Muscle of arm (tissue), 14 donors: ENCODE data around the gene ALKBH7. TPM values are rescaled to one million over a fixed set of nuclear protein-coding genes. Genes with fewer than 3 reads are reported as not detected.
A peak's percentile ranks its signal among the peaks of the same experiment; 100 is the strongest.
"Not testable (repeated sequence)": the region's sequence is repeated elsewhere in the genome, so short reads cannot be mapped to it uniquely, and the experiment has no call there.

Experiments used
- DNase-seq: peaks from one replicate; pipeline ENCODE4 v3.0.0-alpha.2; 2013
- long read RNA-seq, 11 donors: transcript quantifications; one replicate each; lab custom pipeline, GENCODE V29; 2026
- polyA plus RNA-seq, 12 donors: library from polyadenylated mRNA; unstranded; fragments of 120-200 nt; gene quantifications; one replicate each; pipeline ENCODE4 v1.2.1, GENCODE V29; 2013; ENCODE audit not compliant: insufficient read length in 12 of 12

ALKBH7 gene, protein sequence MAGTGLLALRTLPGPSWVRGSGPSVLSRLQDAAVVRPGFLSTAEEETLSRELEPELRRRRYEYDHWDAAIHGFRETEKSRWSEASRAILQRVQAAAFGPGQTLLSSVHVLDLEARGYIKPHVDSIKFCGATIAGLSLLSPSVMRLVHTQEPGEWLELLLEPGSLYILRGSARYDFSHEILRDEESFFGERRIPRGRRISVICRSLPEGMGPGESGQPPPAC
- polyA plus RNA-seq: 100 to 1,000 TPM in 2 of 12 donors, 10 to 100 TPM in 9, not detected in 1; 35.2 to 126 (median 63.2) TPM
- long read RNA-seq, donor 1, transcript ALKBH7-201 (4 exons, 1,332 nt): major isoform, 132 of 162 reads
- long read RNA-seq, donor 1, partial matches to known transcripts: 29 of 162 reads
- long read RNA-seq, donor 1, other reads (novel, unspliced or antisense): 0 of 162 reads
- long read RNA-seq, donor 2, transcript ALKBH7-201 (4 exons, 1,332 nt): major isoform, 98 of 116 reads
- long read RNA-seq, donor 2, transcript ALKBH7-202 (4 exons, 603 nt): minor isoform, 5 of 116 reads
- long read RNA-seq, donor 2, partial matches to known transcripts: 13 of 116 reads
- long read RNA-seq, donor 2, other reads (novel, unspliced or antisense): 0 of 116 reads
- long read RNA-seq, donor 3, transcript ALKBH7-201 (4 exons, 1,332 nt): major isoform, 62 of 69 reads
- long read RNA-seq, donor 3, partial matches to known transcripts: 7 of 69 reads
- long read RNA-seq, donor 3, other reads (novel, unspliced or antisense): 0 of 69 reads
- long read RNA-seq, donor 4, transcript ALKBH7-201 (4 exons, 1,332 nt): major isoform, 42 of 55 reads
- long read RNA-seq, donor 4, partial matches to known transcripts: 13 of 55 reads
- long read RNA-seq, donor 4, other reads (novel, unspliced or antisense): 0 of 55 reads
- long read RNA-seq, donor 5, transcript ALKBH7-201 (4 exons, 1,332 nt): major isoform, 154 of 194 reads
- long read RNA-seq, donor 5, transcript ALKBH7-202 (4 exons, 603 nt): minor isoform, 6 of 194 reads
- long read RNA-seq, donor 5, partial matches to known transcripts: 33 of 194 reads
- long read RNA-seq, donor 5, other reads (novel, unspliced or antisense): 0 of 194 reads
- long read RNA-seq, donor 6, transcript ALKBH7-201 (4 exons, 1,332 nt): major isoform, 69 of 76 reads
- long read RNA-seq, donor 6, partial matches to known transcripts: 6 of 76 reads
- long read RNA-seq, donor 6, other reads (novel, unspliced or antisense): 0 of 76 reads
- long read RNA-seq, donor 7, transcript ALKBH7-201 (4 exons, 1,332 nt): major isoform, 75 of 82 reads
- long read RNA-seq, donor 7, partial matches to known transcripts: 7 of 82 reads
- long read RNA-seq, donor 7, other reads (novel, unspliced or antisense): 0 of 82 reads
- long read RNA-seq, donor 8, transcript ALKBH7-201 (4 exons, 1,332 nt): major isoform, 177 of 223 reads
- long read RNA-seq, donor 8, transcript ALKBH7-202 (4 exons, 603 nt): minor isoform, 6 of 223 reads
- long read RNA-seq, donor 8, partial matches to known transcripts: 34 of 223 reads
- long read RNA-seq, donor 8, other reads (novel, unspliced or antisense): 5 of 223 reads
- long read RNA-seq, donor 9, transcript ALKBH7-201 (4 exons, 1,332 nt): major isoform, 76 of 92 reads
- long read RNA-seq, donor 9, partial matches to known transcripts: 12 of 92 reads
- long read RNA-seq, donor 9, other reads (novel, unspliced or antisense): 0 of 92 reads
- long read RNA-seq, donor 10, transcript ALKBH7-201 (4 exons, 1,332 nt): major isoform, 145 of 182 reads
- long read RNA-seq, donor 10, transcript ALKBH7-202 (4 exons, 603 nt): minor isoform, 5 of 182 reads
- long read RNA-seq, donor 10, partial matches to known transcripts: 31 of 182 reads
- long read RNA-seq, donor 10, other reads (novel, unspliced or antisense): 0 of 182 reads
- long read RNA-seq, donor 11, transcript ALKBH7-201 (4 exons, 1,332 nt): major isoform, 93 of 108 reads
- long read RNA-seq, donor 11, partial matches to known transcripts: 14 of 108 reads
- long read RNA-seq, donor 11, other reads (novel, unspliced or antisense): 0 of 108 reads

DNA sequence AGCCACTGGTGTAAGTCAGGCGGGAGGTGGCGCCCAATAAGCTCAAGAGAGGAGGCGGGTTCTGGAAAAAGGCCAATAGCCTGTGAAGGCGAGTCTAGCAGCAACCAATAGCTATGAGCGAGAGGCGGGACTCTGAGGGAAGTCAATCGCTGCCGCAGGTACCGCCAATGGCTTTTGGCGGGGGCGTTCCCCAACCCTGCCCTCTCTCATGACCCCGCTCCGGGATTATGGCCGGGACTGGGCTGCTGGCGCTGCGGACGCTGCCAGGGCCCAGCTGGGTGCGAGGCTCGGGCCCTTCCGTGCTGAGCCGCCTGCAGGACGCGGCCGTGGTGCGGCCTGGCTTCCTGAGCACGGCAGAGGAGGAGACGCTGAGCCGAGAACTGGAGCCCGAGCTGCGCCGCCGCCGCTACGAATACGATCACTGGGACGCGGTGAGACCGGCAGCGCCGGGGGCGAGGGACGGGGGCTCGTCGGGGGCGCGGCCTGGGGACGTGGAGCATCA is at the start of gene ALKBH7:
Gene ALKBH7 (plus strand): TSS at position 201 of the 502 bp plus-strand sequence. CDS start 27 bp downstream, at position 228.
- DNase-seq: peak; percentile 100

DNA sequence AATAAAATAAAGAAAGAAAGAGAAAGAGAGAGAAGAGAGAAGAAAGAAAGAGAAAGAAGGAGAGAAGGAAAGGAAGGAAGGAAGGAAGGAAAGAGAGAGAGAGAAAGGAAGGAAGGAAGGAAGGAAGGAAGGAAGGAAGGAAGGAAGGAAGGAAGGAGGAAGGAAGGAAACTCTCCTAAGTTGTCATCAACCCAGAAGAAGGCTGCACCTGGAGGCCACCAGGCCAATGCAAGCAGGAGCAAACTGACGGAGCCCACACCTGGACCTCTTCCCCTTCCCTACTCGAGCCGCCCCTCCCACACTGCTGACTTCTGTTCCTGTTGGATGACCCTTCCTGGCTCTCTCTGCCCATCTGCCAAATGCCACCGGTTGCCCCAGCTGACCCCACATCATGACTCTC is 47.8 kb upstream of the ALKBH7 start:
- DNase-seq: no peak

DNA sequence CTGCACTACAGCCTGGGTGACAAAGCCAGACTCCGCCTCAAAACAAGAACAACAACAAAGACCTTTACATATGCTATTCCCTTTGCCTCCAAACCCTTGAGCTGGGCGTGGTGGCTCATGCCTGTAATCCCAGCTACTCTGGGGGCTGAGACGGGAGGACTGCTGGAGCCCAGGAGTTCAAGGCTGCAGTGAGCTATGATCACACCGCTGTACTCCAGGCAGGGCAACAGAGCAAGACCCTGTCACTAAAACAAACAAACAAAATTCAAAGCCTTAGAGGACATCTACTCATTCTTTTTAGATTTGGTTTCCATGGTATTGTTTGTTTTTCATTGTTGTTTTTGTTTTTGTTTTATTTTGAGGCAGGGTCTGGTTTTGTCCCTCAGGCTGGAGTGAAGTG is 47.0 kb upstream of the ALKBH7 start:
- no peak for DNase-seq

DNA sequence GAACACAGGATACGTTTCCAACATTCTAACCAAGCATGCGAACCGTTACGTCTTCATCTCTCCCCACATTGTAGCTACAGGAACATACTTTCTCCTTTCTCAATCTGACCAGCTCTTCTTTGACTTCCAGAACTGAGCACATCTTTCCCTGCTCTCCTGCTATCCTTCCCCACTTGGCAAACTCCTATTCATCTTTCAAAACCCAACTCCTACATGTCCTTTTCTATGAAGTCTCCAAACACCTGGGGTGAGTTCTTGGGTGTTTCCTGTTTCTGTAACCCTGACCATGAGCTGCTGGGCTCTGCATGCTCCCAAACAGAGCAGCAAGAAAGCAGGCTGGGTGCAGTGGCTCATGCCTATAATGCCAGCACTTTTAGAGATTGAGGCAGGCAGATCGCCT is 45.8 kb upstream of the ALKBH7 start:
- no peak for DNase-seq

DNA sequence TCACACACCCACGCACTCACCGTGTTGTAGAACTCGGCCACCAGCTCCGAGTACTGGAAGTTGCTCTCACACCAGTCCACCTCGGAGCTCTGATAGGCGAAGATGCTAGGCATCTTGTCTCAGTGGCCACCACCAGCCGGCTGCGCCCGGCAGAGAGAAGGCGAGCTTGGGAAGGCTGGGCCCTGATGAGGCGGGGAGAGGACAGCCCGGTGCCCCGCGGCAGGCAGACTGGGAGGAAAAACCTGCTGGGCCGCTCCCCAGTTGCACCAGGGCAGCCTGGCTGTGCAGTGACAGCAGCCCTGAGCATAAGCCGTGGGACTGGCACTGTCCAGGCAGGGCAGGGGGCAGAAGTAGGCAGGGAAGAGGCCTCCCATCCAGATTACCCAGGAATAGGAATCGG is 39.2 kb upstream of the ALKBH7 start, which contains the start of gene ACER1:
Gene ACER1 (minus strand): TSS at position 174 of the 400 bp plus-strand sequence. CDS start 61 bp downstream, at position 113.
- no peak for DNase-seq

DNA sequence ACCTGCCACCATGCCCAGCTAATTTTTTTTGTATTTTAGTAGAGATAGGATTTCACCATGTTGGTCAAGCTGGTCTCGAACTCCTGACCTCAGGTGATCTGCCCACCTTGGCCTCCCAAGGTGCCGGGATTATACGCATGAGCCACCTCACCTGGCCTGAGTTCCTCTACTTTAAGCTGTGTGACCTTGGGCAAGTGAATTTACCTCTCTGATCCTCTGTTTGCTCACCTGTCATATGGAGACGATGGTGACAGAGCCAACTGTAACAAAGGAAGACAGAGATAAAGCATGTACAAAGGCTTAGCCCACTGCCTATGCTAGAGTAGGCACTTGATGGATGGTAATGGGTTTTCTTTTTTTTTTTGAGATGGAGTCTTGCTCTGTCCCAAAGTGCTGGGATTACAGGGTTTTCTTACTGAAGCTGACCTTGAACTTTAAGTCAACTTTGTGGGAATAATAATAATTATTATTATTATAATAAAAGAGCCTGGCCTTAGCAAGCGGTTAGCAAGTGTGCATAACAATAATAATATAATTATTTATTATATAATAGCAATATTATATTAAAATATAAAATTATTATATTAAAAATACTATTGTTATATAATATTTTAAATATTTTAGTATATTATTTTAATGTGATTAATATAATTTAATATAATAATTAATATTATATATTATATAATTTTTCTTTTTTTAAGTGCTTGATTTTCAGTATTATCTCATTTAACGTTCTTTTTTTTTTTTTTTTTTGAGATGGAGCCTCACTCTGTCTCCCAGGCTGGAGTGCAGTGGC is 37.9 kb upstream of the ALKBH7 start:
- DNase-seq: no peak

DNA sequence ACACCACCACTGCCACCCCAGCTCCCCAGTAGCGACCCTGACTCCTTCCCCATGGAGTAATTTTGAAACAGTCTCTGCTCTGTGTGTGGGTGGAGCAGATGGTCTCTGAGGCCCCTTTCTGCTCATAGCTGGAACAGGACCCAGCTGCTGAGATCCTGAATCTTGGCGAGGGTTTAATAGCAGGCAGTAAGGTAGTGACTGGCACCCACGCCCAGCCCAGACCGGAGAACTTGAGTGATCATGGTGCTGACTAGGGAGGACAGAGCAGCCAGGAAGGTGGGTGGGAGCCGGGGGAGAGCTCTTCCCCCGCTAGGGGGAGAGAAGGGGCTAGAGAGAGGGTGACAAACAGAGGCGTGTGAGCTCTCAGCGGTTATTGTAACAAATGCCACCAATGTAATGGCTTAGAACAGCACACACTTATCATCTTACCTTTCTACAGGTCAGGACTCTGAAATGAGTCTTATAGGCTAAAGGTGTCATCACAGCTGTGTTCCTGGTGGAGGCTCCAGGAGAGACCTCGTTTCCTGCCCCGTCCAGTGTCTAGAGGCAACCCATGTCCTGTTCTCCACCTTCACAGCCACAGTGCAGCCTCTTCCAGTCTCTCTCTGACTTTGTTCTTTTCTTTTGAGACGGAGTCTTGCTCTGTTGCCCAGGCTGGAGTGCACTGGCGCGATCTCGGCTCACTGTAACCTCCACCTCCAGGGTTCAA is 31.9 kb upstream of the ALKBH7 start:
- DNase-seq: no peak

DNA sequence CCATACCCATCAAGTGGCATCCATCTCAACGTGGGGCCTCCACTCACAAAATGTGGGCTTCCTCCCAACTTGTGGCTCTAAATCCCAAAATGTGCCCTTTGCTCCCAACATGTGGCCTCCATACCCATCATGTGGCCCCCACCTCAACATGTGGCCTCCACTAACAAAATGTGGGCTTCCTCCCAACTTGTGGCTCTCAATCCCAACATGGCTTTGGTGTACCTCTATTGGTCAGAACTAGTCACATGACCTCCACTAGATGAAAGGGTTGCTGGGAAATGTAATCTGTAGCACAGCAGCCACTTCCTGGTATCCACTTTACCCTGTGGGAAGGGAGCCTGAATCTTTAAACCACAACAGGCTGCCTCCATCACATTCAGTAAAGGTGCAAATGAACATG is 29.1 kb upstream of the ALKBH7 start:
- DNase-seq: no peak

DNA sequence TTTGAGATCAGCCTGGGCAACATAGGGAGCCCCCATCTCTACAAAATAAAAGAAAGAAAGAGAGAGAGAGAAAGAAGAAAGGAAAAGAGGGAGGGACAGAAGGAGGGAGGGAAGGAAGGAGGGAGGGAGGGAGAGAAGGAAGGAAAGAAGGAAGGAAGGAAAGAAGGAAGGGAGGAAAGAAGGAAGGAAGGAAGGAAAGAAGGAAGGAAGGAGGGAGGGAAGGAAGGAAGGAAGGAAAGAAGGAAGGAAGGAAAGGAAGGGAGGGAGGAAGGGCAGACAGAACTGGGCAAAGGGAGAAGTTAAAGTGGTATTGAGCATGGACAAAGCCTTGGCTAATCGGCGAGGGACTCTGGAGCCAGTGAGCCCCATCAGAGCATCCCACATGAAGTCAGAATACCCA is 23.3 kb upstream of the ALKBH7 start:
- not testable (repeated sequence) for DNase-seq

DNA sequence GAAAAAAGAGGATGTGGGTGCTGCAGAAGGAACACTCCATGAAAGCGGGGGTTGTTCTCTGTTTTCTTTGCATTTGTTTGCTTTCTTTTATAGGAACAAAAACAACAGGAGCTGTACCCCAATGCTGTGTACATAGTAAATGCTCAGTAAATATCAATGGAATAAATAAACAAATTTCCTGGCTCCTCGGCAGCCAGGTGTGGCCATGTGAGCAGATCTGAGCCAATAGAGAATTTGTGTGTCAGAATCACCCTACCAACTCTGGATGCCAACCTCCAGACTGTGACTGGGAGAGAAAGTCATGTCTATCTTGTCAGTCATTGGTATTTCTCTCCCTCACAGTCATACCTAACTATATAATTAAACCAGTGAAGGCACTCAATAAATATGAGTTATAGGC is 21.9 kb upstream of the ALKBH7 start:
- no peak for DNase-seq

DNA sequence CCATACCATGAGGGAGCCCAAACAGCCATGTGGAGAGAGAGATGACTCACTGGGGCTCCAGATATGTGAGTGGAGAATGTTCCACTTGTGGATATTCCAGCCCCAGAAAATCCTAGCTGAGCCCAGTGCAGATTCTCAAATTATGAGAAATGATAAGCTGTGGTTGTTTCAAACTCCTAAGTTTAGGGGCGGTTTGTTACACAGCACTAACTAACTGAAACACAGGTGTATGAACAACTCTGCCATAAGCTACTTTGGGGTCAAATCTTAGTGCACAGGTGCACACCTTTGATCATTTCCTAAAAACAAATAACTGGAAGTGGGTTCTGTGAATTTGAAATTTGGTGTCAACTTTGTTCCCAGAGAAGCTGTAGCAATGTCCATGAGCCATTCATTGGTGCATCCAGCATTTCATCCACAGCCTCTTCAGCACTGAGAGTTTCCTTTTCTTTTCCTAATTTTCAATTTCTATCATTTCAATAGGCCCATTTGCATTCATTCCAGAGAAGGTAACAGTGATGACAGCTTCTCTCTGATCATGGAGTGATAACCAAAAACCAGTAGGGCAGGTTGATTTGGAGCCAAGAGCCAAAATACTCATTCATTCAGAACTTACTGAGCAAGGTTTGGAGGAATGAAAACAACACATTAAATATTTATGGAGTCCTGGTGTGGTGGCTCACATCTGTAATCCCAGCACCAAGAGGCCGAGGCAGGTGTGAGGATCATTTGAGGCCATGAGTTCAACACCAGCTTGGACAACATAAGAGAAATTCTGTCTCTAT is 20.0 kb upstream of the ALKBH7 start:
- DNase-seq: no peak

DNA sequence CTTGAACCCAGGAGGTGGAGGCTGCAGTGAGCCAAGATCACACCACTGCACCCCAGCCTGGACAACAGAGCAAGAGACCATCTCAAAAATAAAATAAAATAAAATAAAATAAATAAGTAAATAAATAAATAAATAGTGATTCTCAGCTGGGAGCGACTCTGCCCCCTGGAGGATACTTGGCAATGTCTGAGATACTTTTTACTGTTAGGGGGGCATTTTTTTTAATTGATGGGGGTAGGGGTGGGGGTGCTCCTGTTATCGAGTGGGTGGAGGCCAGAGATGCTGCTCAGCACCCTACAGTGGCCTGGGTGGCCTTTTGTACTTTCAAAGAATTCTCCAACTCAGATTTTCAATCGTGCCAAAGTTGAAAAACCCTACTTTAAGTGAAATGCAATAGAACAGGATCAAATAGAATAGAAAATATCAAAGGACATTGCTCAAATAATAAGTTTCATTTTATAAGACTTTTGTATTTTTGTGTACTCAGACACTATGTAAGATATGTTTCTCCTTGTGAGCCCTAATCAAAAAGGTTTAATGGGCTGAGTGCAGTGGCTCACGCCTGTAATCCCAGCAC is 18.4 kb upstream of the ALKBH7 start:
- DNase-seq: no peak

DNA sequence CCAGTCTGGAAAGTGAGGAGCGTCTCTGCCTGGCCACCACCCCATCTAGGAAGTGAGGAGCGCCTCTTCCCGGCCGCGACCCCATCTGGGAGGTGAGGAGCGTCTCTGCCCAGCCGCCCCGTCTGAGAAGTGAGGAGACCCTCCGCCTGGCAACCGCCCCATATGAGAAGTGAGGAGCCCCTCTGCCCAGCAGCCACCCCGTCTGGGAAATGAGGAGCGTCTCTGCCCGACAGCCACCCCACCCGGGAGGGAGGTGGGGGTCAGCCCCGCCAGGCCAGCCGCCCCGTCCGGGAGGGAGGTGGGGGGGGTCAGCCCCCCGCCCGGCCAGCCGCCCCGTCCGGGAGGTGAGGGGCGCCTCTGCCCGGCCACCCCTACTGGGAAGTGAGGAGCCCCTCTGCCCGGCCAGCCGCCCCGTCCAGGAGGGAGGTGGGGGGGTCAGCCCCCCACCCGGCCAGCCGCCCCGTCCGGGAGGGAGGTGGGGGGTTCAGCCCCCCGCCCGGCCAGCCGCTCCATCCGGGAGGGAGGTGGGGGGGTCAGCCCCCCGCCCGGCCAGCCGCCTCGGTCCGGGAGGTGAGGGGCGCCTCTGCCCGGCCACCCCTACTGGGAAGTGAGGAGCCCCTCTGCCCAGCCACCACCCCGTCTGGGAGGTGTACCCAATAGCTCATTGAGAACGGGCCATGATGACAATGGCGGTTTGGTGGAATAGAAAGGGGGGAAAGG is 17.1 kb upstream of the ALKBH7 start:
- not testable (repeated sequence) for DNase-seq

DNA sequence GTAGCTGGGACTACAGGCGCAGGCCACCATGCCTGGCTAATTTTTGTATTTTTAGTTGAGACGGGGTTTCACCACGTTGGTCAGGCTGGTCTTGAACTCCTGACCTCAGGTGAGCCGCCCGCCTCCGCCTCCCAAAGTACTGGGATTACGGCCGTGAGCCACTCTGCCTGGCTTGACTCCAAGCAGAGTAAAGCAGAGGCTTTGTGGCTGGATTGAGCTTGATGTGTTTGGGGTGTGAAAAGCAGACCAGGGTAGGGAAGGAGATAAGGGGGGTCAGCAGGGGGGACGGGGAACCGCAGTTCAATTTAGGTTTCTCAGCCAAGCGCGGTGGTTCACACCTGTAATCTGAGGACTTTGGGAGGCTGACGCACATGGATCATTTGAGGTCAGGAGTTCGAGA is 15.4 kb upstream of the ALKBH7 start:
- DNase-seq: no peak

DNA sequence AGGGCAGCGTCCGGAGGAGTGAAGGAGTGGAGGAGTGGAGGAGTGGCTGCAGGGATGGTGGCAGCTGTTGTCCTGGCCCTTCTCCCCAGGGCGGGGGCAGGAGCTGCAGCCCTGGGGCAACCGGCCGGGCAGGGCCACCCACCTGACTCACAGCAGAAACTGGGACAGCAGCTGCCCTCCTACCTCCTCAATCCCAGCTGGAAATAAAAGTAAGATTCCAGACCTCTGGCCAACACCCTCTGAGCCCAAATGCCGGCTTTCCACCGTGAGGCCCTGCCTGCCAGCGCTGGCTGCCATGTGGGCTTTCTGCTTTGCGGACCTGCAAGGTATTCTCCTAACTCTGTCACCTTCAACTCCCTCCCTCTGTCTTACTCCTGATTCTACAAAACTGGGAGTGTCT is 14.6 kb upstream of the ALKBH7 start:
- DNase-seq: no peak

DNA sequence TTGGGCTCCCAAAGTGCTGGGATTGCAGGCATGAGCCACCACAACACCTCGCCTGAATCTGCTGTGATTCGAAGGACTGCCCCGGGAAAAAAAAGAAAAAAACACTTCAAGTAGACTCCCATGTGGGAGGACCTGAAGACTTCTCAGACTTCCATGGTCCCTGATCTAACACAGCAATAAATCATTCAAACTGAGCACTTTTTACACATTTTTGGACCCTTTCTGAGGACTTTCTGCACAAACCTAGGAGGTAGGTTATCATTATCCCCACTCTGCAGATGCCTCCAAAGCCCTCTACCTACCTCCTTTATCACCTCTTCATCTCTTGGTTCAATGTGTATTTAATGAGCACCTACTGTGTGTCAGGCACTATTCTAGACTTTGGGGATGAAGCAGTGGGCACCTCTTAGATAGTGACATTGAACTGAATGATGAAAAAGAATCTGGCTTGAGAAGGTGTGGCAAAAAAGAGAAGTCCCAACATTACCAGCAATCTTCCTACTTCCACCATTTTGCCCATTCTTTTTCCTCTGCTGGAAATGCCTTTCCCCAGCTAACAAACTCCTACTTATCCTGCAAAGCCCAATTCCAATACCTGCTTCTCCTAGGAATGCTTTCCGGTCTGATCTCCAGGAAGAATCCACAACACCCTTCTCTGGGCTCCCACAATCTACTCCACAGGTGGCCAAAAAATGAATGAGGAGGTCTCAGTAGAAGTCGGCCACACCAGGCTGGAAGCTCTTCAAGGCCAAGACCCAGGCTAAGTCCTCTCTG is 12.8 kb upstream of the ALKBH7 start:
- no peak for DNase-seq
